ENCODE results near the gene HDAC3. TPM values are rescaled to one million over a fixed set of nuclear protein-coding genes. Genes with fewer than 3 reads are reported as not detected.

HDAC3 gene
- total RNA-seq, 2 experiments from 2014 or later, result 83.6 to 85.4 TPM

DNA sequence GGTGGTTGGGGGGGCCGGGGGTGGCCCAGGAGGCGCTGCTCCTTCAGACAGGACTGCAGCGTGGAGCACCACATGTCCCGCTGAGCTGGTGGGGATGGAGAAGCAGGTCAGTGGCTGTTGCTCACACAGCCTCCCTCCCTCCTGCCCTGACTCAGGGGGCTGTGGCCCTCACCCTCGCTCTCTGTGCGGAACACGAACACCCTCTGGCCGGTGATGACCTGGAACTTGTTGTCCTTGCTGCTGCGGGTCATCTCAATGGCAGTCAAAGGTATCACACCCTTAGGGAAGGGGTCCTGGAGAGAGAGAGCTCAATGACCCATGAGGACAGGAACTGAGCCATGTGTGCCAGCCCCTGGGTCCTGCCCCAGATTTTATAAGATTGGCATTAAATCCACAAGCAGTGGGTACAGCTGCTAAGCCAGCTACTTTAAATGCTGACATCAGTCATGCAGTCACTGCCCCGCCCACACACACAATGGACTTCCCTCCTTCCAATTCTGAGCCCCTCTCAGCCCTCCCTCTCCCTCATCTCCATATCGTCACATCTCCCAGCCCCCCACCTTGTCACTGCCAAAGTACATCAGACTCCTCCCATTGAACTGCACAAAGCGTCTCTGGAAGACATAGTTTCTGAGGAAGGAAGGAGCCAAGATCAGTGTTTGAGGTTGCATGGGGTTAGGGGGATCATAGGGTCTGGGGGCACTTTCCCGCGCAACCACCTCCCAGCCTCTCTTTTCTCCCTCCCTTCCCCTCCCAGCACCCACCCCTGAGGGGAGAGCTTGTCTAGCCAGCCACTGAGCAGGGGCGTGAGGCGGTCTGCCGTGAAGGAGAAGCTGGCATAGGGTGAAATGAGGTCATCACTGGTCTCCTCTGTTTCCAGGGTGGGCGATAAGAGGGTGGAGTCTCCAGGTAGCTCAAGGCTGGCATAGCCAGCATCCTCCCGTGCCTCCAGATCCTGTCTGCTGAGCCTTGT, 36.5 kb upstream of the HDAC3 start:
- no peak for DNase-seq (ENCODE audit: low spot score)
- H3K9me3 ChIP-seq (ENCODE audit: low read length), result no peaks in the 10 kb centered on the region
- no peak overlapping the region for H3K4me3 ChIP-seq (ENCODE audit: low read depth, low read length, poor library complexity, severe bottlenecking)
- intact Hi-C loops (cut with micrococcal nuclease; ENCODE audit: unreplicated experiment), result no loop called here
- no peak overlapping the region for H3K27ac ChIP-seq (ENCODE audit: low read depth, low read length, poor library complexity, severe bottlenecking)
- no peaks in the 10 kb centered on the region for H3K9me2 ChIP-seq (ENCODE audit: insufficient read depth, low read length)
- ChIA-PET CTCF (ENCODE audit: unreplicated experiment) (interaction anchor here (0.6 kb wide), 1 partner anchor 83 kb away, joined by 4 read pairs; no protein-coding TSS in a partner anchor), POLR2A (no interaction called here)
- no peaks in the 10 kb centered on the region for H3K4me1 ChIP-seq (ENCODE audit: insufficient read depth, low read length, poor library complexity, severe bottlenecking)
- H3K79me2 ChIP-seq (ENCODE audit: insufficient read depth, low read depth, low read length), result no peaks in the 10 kb centered on the region
- no peak for TF ChIP-seq EZH2phosphoT487 (IDR thresholded peaks at IDR 0.05; ENCODE audit: borderline replicate concordance, low read depth, low read length)
- TF ChIP-seq, protein P1, sequence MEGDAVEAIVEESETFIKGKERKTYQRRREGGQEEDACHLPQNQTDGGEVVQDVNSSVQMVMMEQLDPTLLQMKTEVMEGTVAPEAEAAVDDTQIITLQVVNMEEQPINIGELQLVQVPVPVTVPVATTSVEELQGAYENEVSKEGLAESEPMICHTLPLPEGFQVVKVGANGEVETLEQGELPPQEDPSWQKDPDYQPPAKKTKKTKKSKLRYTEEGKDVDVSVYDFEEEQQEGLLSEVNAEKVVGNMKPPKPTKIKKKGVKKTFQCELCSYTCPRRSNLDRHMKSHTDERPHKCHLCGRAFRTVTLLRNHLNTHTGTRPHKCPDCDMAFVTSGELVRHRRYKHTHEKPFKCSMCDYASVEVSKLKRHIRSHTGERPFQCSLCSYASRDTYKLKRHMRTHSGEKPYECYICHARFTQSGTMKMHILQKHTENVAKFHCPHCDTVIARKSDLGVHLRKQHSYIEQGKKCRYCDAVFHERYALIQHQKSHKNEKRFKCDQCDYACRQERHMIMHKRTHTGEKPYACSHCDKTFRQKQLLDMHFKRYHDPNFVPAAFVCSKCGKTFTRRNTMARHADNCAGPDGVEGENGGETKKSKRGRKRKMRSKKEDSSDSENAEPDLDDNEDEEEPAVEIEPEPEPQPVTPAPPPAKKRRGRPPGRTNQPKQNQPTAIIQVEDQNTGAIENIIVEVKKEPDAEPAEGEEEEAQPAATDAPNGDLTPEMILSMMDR (conservative IDR thresholded peaks at IDR 0.05; ENCODE audit: low read length), result no peak
- no peak overlapping the region for H3K4me2 ChIP-seq (ENCODE audit: low read length)
- no TSS peak for BruUV-seq (replicated peaks)
- no peak overlapping the region for H2AFZ ChIP-seq (ENCODE audit: low read length)
- no peaks in the 10 kb centered on the region for H4K20me1 ChIP-seq (ENCODE audit: insufficient read depth, low read length)
- H3K36me3 ChIP-seq (ENCODE audit: insufficient read depth, low read length), result no peaks in the 10 kb centered on the region

DNA sequence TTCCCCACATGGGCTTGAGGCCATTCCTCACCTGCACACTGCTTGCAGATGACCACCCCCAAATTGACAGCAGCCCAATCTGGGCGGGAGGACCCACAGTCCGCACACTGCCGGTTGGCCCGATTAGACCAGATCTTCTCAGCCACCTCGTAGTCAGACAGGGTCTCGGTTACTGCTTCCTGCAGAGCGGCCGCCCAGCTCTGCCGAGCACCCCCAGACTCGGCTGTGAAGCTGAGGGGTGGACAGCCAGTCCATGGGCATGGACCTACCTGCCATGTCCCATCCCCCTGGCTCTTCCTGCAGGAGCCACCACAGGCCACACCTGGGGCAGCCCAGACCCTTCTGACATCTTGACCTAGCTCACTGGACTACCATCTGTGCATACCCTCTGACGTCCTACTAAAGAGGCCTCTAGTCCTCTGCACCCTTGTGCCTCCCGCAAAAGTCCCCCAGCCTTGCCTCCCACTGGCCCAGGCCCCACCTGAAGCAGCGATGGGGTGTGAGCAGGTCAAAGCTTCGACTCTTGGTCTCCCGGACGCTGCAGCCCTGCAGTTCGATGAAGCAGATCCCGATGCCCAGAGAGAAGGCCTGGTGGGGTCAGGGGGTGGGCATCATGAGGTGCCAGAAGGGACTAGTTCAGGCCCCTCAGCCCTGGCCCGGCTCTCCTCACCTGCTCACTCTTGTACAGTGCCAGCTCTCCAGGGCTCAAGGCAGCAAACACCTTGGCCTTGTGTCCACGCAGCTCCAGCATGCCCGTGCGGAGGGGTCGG, 35.6 kb upstream of the HDAC3 start:
- no peaks in the 10 kb centered on the region for H3K4me1 ChIP-seq (ENCODE audit: insufficient read depth, low read length, poor library complexity, severe bottlenecking)
- CTCF ChIA-PET (ENCODE audit: unreplicated experiment), result no interaction called here
- intact Hi-C loops (cut with micrococcal nuclease; ENCODE audit: unreplicated experiment), result no loop called here
- H3K4me2 ChIP-seq (ENCODE audit: low read length), result no peak overlapping the region
- no peak overlapping the region for H2AFZ ChIP-seq (ENCODE audit: low read length)
- no peak overlapping the region for H3K27ac ChIP-seq (ENCODE audit: low read depth, low read length, poor library complexity, severe bottlenecking)
- no TSS peak for BruUV-seq (replicated peaks)
- TF ChIP-seq, protein P1 (conservative IDR thresholded peaks at IDR 0.05; ENCODE audit: low read length), result no peak
- TF ChIP-seq EZH2phosphoT487 (IDR thresholded peaks at IDR 0.05; ENCODE audit: borderline replicate concordance, low read depth, low read length), result no peak
- no peaks in the 10 kb centered on the region for H3K79me2 ChIP-seq (ENCODE audit: insufficient read depth, low read depth, low read length)
- H3K36me3 ChIP-seq (ENCODE audit: insufficient read depth, low read length), result no peaks in the 10 kb centered on the region
- no peaks in the 10 kb centered on the region for H4K20me1 ChIP-seq (ENCODE audit: insufficient read depth, low read length)
- H3K4me3 ChIP-seq (ENCODE audit: low read depth, low read length, poor library complexity, severe bottlenecking), result no peak overlapping the region
- no peaks in the 10 kb centered on the region for H3K9me3 ChIP-seq (ENCODE audit: low read length)
- POLR2A ChIA-PET, result interaction anchor here (0.6 kb wide), 2 partner anchors 20 to 486 kb away, joined by 3 read pairs; no protein-coding TSS in a partner anchor
- DNase-seq (ENCODE audit: low spot score), result no peak
- H3K9me2 ChIP-seq (ENCODE audit: insufficient read depth, low read length), result no peaks in the 10 kb centered on the region
